Posterior vena cava (tissue), 2 donors: ENCODE results near the gene TBC1D1. TPM values are rescaled to one million over a fixed set of nuclear protein-coding genes. Genes with fewer than 3 reads are reported as not detected.
A peak's percentile ranks its signal among the peaks of the same experiment; 100 is the strongest.

Source experiments
- DNase-seq: peaks from one replicate; pipeline ENCODE4 v3.0.0-alpha.2; 2020; ENCODE audit warnings: low spot score
- intact Hi-C, 2 donors: fragments of 100-400 bp; cut with DNase I; formaldehyde crosslinking; loops; one replicate each; pipeline versions ENCODE4 v1.14.1 to v1.14.2; 2022 to 2023
- total RNA-seq, 2 donors: library from RNA; stranded (reverse); fragmentation: NEBNext Ultra II Directional; extraction: Animal tissue kit (Norgen Biotek cat#: 25700); gene quantifications; one replicate each; pipeline ENCODE4 v1.2.1, GENCODE V29; 2021
- donor health status: DM: yes; HTN: yes; CAD: no.
- donor health status: DM: yes; HTN: yes; CAD: no.

The TBC1D1 gene
- total RNA-seq, 2 donors from 2014 or later, result 94.7 to 152 TPM

DNA sequence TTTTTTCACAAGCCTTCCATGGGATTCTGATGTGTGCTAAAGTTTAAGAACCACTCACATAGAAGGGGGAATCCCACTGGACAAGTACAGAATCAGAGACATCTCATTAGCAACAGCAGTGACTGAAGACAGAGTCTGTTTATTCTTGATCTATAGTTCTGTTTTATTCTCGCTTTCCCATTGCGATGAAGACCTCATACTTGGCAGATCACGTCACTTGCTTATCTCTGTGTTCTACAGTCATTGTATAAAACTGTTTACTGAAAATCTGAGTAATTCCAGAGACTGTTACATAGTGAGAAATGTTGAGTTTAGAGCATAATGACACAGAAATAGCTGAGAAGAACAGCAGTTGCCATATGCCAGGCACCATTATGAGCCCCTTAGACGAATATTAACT is 254.9 kb downstream of the TBC1D1 start:
- DNase-seq, result no peak
- intact Hi-C loops, result no loop called here

DNA sequence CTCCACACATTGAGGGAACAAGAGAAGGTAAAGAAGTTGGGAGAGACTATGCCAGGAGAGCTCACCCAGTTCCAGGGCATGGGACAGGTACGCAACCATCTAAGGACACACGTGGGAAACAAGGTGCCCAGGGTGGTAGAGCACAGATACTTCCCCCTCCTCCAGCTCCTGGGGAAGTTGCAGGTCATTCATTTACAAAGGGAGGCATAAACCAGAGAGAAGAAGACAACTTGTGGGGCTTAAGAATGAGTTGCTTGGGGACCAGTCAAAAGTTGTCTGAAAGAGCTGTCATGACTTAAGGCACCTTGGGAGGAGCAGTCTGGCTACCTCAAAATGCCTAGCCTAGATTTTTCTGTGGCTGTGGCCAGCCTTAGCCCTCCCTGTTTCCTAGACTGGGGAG is 255.5 kb downstream of the TBC1D1 start:
- intact Hi-C loops, result no loop called here
- no peak for DNase-seq

DNA sequence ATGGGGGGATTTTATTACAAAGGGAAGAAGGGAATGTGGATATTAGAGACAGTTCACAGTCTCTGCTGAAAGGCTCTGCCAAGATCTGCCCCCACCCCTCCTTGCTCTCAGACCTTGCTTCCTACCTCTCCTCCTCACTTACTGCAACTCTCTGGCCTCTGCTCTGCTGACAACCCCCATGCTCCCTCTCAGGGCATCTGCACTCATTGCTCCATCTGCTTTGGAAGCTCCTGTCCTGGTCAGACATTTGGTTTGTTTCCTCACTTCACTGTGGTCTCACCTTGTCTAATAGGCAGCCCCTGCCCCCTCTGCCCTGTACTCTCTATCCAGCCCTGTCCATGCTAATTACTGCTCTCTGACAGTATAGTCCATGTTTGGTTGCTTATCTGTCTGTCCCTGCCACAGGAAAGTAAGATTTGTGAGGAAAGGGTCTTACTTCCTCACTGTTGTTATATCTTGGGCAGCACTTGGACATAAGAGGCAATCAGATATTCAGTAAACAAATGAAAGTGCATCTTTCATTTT is 258.6 kb downstream of the TBC1D1 start:
- intact Hi-C loops, result no loop called here
- DNase-seq, result no peak

DNA sequence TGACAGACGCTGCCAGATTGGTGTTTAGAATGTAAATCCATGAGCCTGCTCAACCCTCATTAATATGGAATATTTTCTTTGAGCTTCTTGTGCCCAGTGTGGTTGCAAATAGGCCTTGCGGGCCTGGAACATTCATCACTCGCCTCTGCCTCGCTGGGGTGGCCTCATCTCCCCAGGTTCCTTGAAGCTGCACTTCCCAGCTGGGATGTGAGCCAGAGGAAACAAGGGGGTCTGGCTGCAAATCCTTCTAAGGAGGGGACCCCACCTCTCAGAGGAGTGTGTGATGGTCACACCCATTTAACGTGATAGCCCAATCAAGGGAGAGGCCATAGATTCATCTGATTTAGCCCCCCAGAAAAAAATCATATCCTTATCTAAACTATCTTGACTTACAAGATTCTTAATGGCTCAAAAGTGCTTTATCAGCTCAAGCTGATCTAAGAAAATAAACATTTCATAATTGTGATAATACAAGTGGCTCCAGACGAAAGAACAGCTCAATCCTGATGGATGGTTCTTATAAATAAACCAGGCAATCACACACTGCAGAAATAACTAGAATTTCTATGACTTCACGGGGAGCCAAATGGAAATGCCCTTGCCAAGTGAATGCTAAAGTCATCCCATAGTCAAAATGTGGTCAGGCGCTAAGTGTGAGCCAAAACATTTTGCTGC is 259.2 kb downstream of the TBC1D1 start:
- intact Hi-C loops, result no loop called here
- DNase-seq, result no peak

DNA sequence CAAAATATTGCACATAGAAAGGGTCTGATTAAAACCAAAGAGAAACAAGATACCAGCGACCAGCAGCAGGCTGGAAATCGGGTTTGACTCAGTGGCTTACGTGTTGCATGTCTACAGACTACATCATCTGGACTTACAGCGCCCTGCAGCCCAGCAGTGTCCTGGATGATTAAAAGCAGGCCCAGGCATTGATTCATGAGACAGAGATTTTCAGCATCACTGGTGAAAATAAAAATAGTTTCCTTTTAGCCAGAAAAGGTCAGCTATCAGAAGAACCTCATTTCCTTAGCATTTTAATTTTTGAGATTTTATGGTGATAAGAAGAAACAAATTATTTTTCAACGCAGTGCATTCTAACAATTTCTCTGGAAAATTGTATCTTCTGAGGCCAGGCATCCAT is 259.9 kb downstream of the TBC1D1 start:
- intact Hi-C loops, result no loop called here
- DNase-seq, result no peak

DNA sequence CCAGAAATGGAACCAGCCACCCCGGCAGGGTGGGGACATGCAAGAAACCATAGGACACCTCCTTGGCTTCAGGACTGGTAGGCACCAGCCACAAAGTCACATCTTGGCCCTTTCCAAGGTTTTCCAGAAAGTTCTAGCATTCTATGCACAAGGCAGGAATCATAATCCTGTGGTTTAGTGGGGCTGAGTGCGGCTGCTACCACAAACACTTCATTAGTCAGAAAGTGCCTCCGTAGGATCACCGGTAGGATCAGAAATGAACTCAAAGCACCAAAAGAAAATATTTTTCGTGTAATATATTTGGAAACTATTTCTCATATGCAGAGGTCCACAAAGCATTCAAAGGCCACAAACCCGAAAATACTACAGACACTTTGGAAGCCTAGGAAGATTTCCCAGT is 261.0 kb downstream of the TBC1D1 start:
- no peak for DNase-seq

DNA sequence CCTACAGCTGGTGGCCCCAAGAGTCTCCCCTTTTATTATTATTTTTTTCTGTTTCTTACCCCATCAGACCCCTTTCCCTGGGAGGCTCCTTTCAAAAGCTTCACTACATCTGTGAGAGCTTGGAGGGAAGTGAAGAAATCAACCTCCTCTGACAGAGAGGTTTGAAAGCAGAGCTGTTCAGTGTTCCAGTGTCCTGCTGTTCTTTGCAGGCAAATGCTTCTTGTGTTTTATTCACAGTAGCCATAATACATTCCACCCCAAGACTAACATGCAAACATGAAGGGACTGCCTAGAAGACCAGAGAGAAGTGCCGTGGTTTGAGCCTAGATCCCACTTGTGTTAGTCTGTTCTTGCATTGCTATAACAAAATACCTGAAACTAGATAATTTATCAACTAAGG is 261.4 kb downstream of the TBC1D1 start:
- no peak for DNase-seq
- intact Hi-C loops, result no loop called here

More for the DNA sequence above, 261.0 kb downstream of the TBC1D1 start:
- intact Hi-C loops, result no loop called here

DNA sequence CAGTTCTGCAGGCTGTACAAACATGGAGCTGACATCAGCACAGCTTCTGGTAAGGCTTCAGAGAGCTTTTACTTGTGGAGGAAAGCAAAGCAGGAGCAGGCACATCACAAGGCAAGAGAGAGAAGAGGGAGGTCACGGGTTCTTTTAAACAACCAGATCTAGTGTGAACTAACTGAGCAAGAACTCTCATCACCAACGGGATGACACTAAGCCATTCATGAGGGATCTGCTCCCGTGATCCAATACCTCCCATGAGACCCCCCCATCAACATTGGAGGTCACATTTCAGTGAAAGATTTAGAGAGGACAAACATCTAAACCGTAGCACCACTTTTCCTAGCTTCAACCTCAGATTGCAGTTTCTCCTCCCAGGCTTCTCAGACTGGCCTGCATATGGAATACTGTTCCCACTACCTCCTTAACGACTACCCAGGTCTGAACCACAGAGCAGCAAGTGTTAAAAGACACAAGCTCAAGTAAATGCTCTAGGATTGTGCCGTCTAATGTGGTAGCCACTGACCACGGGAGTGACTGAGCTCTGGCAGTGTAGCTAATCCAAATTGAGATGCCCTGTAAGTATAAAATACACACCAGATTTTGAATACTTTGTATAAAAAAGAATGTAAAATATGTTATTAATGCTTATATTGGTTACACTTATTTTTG is 262.0 kb downstream of the TBC1D1 start:
- intact Hi-C loops, result no loop called here
- DNase-seq, result no peak

DNA sequence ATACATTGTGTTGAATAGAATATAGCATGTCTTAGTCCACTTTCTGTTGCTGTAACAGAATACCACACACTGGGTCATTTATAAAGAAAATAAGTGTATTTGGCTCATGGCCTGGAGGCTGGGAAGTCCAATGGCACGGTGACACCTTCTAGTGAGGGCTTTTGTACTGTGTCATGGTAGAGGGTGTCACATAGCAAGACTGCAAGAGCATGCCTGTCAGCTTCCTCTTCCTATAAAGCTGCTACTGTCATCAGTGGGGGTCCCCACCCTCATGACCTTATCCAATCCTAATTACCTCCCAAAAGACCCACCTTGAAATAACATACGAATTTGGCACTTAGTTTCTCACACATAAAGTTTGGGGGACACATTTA is 262.5 kb downstream of the TBC1D1 start:
- intact Hi-C loops, result no loop called here
- no peak for DNase-seq

DNA sequence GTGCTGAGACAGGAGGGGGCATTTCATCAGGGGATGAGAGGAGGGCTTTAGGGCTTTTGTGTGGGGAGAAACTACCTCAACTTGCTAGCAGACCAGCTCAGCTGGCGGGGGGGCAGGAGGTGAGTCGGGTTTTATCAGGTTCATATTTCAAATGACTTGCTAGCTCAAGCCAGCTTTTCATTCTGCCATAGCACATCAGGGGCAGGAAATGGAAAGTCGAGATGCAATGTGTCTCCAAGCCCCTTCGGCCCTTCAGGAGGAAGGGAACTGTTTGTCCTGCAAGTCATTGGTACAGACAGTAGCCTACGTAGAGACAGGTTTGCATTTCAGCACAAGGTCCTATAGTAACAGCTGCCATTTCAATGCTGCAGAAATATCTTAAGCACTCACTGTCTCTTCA is 263.4 kb downstream of the TBC1D1 start:
- intact Hi-C loops, result no loop called here
- no peak for DNase-seq

DNA sequence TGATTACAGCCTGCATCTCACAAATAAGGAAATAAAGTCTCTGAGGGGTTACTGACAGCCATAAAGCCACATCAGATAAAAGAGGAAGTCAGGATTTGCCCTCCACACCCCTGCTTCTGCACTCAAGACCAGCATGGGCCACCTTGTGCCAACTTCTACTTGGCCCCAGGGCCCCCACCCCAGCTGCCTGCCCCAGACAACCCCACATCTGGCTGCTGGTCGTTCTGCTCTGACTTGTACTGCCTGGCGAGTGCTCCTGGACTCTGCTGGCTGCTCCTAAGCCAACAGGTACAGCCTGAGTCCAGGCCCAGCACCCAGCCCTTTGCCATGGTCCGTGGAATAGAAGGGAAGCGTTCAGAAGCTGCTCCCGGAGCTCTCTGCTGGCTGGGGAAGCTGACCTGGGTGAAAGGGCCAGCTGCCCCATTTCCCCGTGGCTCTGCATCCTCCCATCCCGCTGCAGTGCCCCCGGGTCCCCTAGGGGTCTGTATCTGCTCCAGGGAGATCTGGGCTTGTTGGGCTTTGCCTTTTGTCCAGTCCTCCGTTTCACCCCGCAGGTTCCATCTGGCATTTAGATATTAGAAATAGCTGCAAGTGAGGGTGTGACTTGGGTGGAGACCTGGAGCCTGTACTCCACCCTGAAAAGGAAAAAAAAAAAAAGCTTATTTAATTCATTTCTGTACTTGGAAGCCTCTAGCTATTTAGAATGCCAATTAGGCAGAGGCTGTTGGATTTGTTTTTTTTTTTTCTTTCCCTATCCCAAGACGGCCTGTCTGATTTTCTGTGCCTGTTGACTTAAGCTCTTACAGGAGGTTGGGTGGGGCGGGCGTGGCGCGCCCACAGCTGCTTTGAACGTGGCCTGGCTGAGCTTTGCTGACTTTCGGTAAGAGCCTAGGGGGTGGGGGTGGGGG is 264.1 kb downstream of the TBC1D1 start:
- intact Hi-C loops, result no loop called here
- peak; percentile 87 for DNase-seq

DNA sequence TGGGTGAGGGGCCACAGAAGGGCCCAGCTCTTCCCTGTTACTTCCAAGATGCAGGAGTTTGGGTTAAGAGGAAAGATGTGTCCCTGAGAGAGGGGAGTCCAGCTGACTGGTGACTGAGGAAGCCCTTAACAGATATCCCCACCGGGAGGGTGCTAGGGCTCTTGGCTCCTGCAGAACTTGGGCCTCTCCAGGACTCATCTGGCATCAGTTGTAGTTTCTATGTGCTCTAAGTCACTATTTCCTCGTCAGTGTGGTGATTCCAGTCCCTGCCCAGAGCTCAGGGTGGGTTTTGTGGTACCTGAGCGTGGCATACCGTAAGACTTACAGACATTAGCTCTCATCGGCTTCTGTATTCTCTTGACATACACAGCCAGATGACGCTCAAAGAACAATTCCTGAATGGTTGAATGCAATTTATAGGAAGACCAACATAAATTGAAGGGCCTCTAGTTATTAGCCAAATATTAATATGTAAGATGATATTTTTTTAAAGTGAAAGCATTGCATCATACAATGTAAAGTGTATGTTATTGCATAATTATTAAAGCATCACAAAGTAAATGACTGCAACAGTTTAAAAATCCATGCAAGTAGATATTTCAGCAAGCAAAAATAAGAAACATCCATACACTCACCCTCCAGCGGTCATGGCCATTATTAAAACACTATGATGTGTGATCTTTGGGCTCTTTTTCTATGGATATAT is 264.9 kb downstream of the TBC1D1 start:
- intact Hi-C loops, result no loop called here
- DNase-seq, result no peak

DNA sequence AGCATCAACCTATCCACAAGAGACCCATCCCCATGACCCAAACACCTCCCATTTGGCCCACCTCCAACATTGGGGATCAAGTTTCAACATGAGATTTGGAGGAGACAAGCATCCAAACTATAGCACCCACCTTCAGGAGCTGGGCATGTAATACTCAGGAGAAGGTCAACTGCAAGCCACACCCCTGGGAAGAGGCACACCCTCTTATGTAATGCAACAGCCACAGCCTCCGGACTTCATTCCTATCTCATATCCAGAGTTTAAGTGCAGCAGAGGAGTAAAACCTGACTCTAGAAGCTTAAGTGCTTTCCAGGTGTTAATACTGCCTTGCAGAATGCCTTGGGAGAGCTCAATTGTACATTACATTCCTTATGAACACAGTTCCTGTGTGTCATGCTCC is 266.7 kb downstream of the TBC1D1 start:
- intact Hi-C loops, result no loop called here

DNA sequence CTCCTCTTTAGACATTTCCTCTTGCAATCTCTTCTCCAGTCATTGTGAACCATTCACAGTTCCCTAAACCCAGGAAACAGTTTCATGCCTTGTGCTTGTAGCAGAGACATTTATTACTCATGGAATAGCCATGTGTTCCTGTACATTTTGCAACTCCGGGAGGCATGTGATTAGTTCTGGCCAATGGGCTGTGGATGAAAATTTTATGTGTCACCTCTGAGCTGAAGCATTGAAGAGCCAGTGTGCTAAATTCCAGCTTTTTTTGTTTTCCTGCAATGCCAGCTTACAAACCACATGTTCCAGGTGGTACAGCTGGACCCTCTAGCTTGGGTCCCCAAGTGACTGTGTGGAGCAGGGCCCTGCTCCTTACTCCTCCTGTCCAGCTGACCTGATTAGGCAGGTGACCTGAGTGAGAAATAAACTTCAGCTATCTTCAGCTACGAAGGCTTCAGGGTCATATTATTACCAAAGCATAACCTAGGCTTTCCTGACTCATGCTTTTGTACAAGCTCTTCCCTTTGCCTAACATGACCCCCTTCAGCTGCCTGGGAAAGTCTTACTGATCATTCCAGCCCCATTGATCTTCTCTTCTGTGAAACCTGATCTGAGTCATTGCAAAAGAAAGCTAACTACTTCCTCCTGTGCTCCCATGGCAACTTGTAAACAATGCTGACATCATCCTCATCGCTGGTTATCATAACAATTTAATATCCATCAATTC is 269.8 kb downstream of the TBC1D1 start:
- DNase-seq, result no peak
- intact Hi-C loops, result no loop called here

More for the DNA sequence above, 266.7 kb downstream of the TBC1D1 start:
- no peak for DNase-seq

DNA sequence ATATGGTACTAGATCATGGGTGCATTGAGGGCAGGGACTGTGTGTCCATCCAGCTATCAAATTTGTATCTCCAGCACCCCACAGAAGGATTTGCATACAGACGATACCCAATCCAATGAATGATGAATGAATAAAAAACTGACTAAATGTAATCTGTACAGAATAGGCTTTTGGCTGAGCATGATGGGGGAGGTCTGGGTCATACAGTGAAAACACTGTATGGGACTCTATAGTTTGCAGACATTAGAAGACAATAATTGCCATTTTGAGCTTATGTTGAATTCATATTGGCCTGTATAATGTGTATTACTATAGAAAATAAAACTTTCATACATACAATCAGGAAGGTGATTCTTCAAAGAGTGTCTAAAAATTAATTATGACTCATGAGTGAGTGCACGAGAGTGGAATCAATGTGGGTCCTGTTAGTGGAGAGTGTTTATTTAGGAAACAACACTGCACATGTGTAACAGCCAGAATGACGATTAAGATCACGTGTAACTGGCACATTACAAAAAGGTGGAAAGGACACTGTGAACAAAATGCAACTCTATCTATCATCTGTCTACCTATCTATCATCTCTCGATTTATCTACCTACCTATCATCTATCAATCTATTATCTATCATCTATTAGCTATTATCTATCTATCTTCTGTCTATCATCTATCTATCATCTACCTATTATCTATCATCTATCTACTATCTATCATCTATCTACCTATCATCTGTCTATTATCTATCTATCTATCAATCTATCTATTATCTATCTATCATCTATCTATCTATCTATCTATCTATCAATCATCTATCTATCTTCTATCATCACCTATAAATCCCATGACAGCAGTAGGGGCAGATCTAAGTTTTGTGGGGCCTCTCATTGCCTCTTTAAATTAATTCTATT is 270.6 kb downstream of the TBC1D1 start:
- intact Hi-C loops, result no loop called here
- no peak for DNase-seq

DNA sequence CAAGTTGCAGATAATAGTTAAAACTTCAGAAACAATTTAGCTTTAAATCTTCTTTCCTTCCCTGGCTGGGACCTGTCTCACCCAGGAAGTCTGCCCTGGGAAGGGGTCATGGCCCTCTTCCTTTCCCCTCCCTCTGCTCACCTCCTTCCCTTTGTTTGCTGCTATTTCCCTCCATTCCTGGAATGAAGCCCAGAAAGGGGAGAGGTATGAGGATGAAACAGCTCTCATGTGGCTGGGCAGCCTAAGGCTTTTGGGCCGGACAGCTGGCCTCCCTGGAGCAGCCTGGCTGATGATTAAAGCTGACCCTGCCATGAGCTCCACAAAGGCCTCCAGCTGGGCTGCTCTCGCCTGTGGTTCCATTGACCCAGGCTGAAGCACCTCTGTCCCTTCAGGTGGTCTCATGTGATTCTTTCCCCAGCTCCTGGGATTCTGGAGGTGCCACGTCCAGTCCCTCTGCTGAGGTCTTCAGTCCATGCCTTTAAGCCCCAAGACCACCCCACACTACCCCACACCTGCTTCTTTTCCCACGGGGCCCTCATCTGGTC is 271.4 kb downstream of the TBC1D1 start:
- intact Hi-C loops, result no loop called here

DNA sequence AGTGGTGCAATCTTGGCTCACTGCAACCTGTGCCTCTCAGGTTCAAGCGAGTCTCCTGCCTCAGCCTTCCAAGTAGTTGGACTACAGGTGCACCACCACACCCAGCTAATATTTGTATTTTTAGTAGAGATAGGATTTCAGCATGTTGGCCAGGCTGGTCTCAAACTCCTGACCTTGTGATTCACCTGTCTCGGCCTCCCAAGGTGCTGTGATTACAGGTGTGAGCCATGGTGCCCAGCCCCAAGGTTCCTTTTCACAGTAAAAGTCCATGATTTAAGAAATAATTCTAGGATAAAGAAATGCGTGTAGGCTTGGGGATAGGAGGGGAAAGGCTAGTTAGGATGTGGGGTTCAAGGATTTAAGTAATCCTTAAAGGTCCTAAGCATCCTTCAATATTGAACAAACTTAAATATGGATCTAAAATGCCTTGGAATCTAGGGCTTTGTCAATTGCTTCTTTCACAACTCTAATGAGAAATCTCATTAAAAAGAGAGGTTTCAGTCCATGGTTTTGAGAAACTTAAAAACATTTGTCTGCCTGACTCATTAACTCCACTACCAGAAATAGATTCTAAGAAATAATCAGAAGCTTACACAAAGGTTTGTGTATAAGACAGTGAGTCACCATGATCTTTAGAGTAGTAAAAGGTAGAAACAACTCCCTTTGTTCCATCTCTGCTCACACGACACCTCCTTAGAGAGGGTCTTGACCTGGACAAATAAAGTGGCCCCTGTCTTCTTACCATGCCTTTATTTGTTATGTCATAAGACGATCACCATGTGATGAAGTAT is 272.5 kb downstream of the TBC1D1 start:
- no peak for DNase-seq
- intact Hi-C loops, result no loop called here

More for the DNA sequence above, 271.4 kb downstream of the TBC1D1 start:
- DNase-seq, result no peak
